Pulmonary artery endothelial cell (primary cell): Measurements from ENCODE around the gene ZG16. TPM values are rescaled to one million over a fixed set of nuclear protein-coding genes. Genes with fewer than 3 reads are reported as not detected.
"Not testable (repeated sequence)": the region's sequence is repeated elsewhere in the genome, so short reads cannot be mapped to it uniquely, and the experiment has no call there.

Experiments used
- DNase-seq: peaks from one replicate; pipeline ENCODE4 v3.0.0-alpha.2; 2011; ENCODE audit warnings: low read depth, low spot score
- total RNA-seq: library from RNA; depleted of rRNA; stranded (reverse); fragments of >200 nt; gene quantifications from 2 replicates; pipeline ENCODE4 v1.2.3, GENCODE V29; 2014

The ZG16 gene
- total RNA-seq, 1 donor from 2014 or later: not detected

DNA sequence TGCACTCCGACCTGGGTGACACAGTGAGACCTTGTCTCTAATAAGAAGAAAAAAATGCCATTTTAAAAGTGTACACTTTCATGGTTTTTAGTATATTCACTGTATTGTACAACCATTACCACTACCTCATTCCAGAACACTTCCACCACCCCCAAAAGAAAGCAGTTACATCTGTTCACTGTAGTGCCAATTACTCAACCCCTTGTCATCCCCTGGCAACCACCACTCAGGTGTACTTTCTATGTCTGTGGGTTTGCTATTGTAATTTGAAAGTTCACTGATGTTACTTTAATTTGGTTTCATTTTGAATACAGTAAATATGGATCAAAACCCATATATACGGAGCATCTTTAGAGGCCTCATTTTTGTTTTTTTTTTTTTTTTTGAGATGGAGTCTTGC lies 6.1 kb downstream of the ZG16 start:
- DNase-seq: no peak

DNA sequence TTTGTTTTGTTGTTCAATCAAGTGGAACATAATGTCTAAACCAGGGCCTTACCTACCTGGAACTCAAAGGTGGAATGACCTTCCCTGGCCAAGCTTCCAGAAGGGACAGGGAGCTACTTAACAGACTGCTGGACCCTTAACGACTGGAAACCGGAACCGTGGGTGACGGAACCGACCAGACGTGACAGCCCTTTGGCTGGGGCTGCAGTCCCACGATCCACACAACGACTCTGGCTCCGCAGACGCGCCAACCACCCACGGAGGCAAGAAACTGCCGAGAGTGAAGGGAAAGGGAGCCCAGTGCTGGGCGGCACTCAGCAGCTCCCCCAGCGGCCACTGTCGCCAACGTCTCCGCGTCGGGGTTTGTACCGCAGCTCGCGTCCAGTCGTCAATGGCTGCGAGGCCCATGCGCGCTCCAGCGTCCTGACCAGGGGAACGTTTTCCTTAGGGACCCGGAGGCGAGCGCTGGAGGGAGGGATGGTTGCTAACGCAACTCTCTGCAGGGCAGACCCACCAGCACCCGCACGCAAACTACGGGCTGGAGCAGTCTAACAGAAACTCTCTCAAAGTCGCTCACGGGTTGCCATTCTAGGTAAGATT lies 6.9 kb downstream of the ZG16 start:
- DNase-seq: no peak

DNA sequence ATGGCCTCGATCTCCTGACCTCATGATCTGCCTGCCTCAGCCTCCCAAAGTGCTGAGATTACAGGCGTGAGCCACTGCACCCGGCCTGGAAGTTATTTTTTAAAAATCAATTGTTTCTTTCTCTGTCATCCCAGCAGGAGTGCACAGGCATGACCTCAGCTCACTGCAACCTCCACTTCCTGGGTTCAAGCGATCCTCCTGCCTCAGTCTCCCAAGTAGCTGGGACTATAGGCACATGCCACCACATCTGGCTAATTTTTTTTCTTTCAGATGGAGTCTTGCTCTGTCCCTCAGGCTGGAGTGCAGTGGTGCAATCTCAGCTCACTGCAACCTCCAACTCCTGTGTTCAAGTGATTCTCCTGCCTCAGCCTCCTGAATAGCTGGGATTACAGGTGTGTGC lies 9.1 kb downstream of the ZG16 start:
- not testable (repeated sequence) for DNase-seq

DNA sequence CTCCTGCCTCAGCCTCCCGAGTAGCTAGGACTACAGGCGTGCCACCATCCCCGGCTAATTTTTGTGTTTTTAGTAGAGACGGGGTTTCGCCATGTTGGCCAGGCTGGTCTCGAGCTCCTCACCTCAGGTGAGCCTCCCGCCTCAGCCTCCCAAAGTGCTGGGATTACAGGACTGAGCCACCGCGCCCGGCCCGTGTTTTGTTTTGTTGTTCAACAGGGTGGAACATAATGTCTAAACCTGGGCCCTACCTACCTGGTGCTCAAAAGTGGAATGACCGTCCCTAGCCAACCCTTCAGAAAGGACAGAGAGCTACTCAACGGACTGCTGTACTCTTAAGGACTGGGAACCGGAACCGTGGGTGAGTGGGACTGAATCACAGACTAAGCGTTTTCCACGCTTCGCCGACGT lies 11.7 kb downstream of the ZG16 start:
- no peak for DNase-seq

DNA sequence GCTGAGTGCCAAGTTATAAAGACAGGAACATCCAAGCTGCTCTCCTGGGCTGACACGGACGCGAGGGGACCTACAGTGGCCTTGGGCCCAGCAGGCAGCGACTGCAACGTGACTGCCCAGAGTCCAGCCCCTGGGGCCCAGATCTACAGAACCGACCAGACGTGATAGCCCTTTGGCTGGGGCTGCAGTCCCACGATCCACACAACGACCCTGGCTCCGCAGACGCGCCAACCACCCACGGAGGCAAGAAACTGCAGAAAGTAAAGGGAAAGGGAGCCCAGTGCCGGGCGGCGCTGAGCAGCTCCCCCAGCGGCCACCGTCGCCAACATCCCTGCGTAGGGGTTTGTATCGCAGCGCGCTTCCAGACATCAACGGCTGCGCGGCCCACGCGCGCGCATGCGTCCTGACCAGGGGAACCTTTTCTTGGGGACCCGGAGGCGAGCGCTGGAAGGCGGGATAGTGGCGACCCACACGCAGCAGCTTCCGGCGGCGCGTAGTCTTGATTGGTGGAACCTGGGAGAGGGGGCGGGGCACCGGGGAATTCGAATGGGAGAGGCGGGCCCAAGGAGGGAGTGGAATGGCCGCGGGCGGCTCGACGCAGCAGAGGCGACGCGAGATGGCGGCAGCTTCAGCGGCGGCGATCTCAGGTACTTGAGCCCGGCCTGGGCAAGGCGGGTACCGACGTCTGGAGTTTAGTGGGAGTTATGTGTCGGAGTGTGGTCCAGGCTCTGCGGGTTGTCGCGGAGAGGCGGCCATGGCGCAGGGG lies 12.3 kb downstream of the ZG16 start, which contains the start of gene KIF22:
KIF22 (plus strand) TSS at position 569 of the 766 bp plus-strand sequence; CDS start at position 578, 9 bp downstream.
- DNase-seq: peak; percentile 94

DNA sequence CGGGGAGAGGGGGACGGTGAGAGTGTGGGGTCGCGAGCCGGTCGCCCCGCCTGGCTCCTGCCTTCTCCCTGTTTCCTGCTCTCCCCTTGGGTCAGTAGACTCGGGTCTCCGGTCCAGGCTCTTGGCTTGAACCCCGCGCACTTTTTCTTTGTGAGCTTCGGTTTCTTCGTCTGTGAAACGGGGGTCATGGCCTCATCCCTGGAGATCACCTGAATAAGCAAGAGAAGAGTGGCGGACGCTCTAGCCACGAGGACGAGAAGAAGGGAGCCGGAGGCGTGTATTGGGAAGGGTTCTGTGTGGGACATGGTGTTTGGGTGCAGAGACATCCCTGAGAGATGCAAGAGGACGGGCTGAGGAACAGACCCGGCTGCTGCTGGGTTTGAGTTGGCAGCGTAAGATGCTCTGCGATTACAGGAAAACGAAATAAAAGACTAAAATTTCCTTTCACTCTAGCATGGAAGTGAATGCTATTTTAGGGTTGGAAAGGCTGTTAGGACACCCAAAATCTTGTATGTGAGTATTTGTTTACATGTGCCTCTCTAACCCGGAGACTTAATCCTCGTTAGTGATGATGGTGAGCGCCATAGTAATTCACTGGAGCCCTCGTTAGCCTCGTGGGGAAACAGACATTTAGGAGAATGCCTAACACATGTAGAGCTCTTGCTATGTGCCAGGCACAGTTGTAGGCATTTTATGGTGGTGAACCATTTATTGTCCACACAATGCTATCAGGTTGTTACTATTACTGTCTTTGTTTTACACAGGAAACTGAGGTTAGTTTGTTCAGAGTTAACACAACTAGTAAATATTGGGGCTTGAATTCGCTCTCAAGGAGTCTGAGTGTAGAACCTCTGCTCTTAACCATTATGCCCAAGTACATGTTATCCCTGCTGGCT lies 13.1 kb downstream of the ZG16 start:
- no peak for DNase-seq

DNA sequence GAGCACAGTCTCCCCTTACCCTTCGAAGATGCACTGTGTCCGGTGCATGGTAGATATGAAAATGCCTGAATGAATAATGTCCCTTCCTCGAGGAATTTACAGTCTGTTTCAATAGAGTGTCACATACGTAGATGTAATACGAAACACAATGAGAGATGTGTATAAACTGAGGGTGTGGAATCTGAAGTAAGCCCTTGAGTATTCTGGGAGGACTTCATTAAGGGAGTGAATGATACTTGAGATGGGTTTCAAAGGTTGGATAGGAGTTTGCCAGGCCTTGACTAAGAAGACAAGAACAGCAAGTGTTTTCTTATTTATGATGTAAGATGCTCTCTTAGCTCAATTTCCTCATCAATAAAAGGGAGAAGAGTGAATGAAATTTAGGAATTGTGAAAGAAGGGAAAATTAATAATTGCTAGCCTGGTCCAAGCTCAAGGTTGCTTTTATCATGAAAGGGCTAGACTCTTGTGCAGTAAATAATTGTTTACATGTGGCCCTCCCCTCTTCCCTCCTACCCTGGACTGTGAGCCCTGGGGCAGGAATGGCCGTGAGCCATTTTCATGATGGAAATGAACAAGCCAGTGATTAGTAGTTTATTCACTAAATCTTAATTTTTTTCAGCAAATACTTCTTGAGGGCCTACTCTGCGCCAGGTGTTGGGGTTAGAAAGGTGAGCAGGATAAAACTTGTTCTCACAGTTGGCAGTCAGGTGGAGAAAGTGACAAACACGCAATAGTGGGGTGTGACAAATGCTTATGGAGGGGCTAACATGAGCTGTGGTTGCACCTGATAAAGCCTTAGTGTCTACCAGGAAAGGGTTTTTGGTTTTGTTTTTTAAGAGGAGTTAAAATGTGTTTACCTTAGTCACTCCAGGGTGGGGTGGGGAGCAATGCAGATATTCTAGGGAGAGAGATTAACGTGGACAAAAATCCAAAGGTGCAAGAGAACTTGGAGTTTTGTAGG lies 14.1 kb downstream of the ZG16 start:
- DNase-seq: no peak

DNA sequence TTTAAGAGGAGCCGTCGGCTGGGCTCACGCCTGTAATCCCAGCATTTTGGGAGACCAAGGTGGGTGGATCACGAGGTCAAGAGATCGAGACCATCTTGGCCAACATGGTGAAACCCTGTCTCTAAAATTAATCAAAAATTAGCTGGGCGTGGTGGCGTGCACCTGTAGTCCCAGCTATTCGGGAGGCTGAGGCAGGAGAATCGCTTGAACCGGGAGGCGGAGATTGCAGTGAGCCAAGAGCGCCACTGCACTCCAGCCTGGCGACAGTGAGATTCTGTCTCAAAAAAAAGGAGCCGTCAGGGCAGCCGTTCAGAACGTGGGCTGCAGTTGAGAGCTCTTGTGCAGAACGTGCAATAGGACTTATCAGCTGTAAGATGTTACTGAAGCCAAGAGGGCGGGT lies 15.1 kb downstream of the ZG16 start:
- DNase-seq: not testable (repeated sequence)

DNA sequence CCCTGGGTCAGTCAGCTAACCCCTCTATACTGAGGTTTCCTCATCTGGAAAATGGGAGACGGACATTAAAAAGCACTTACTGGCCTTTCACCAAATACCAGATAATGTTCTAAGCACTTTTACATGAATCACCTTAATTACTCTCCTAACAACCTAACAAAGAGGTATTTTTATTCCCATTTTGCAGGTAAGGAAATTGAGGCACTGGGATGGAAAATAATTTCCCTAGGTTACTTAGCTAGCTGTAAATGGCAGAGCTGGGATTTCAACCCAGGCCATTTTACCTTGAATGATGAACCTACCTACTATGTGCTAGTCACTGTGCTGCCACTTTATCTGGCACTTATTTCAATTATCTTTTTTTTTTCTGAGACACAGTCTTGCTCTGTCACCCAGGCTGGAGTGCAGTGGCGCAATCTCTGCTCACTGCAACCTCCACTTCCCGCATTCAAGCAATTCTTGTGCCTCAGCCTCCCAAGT lies 16.2 kb downstream of the ZG16 start:
- DNase-seq: no peak

DNA sequence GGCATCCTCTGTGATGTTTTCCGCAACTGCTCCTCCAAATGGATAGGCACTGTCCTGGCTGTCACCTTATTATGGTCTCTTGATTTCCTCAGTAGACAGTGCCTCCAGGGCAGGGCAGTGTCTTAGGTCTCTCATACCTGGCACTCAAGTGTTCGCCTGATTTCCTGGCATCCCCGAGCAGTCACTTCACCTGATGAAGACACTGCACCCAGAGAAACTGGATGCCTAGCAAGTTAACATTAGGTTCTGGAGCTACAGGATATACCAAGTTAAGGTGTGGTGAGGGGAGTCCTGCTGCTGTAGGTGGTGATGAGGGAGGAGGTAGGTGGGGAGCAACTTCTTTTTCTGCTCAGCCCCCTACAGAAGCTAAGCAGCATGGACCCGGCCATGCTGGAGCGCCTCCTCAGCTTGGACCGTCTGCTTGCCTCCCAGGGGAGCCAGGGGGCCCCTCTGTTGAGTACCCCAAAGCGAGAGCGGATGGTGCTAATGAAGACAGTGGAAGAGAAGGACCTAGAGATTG lies 24.4 kb downstream of the ZG16 start:
- no peak for DNase-seq

DNA sequence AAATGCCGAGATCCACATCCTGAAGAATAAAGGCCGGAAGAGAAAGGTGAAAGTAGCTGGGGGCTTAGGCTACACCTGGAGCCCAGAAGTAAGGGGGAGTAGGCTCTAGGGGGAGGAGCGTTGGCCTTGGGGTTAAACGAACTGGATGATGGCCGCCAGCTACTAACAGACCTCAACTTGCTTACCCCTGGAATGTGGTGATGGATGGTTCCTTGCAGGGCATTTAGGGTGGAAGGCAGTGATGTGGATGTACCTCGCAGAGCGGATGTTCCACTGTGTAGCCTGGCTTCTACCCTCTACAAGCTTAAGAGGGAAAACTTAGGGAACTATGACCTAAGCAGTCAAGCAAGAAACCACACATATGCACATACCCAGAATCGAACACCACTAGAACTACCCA lies 26.0 kb downstream of the ZG16 start:
- no peak for DNase-seq

DNA sequence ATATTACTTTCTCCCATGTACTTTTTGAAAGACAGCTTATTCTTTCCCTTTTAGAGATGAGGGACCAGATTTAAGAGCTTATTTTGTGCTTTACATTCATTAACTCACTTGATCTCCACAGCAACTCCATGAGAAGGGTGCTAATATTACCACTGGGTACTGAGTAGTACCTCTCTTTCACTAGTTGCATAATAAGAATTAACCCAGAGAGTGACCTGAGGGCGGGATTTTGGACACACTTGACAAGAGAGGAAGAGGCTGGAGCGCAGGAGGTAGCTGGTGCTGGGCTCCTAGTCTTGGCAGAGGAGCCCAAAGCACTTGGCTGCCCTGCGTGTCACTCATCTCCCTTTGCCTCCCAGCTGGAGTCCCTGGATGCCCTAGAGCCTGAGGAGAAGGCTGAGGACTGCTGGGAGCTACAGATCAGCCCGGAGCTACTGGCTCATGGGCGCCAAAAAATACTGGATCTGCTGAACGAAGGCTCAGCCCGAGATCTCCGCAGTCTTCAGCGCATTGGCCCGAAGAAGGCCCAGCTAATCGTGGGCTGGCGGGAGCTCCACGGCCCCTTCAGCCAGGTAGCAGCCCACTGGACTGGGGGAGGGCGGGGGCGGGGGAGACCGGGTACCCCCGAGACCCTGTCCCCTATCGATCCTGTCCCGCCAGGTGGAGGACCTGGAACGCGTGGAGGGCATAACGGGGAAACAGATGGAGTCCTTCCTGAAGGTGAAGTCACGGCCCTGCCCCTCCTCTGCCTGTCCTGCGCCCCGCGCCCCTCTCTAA lies 26.6 kb downstream of the ZG16 start:
- no peak for DNase-seq

DNA sequence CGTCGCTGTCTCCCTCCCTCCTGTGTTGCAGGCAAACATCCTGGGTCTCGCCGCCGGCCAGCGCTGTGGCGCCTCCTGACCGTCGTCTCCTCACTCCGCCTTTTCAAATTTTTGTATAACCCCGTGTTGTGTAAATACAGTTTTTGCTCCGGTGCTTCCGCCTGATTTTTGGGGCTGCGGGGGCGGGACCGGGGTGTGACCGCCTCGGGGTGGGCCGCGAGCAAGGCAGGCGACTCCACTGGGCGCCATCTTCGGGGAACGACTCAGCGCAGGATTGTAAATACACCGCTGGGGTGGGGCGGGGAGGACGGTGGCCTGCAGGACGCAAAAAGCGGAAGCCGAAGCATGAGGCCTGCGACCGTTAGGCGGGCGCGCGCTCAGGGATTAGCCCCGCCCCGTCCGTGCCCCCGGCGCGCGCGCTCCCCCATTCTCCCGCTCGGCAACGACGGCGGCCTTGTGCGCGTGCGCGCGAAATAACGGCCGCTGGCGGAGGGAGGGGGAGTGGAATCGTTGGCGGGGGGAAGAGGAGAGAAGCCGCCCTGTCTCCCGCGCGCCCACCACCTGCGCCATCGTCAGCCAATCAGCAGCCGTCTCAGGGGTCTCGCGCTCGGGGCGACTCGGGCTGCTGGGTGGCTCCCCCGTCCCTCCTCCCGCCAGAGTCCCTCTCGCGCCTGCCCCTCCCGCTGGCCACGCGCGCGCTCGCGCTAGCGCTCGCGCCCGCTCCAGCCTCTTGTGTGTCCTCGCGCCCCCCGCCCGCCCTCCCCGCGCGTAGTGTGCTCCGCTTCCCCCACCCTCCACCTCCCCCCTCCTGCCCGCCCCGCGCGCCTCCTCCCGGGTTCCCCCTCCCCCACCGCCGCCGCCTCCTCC lies 27.4 kb downstream of the ZG16 start:
- DNase-seq: peak; percentile 88

DNA sequence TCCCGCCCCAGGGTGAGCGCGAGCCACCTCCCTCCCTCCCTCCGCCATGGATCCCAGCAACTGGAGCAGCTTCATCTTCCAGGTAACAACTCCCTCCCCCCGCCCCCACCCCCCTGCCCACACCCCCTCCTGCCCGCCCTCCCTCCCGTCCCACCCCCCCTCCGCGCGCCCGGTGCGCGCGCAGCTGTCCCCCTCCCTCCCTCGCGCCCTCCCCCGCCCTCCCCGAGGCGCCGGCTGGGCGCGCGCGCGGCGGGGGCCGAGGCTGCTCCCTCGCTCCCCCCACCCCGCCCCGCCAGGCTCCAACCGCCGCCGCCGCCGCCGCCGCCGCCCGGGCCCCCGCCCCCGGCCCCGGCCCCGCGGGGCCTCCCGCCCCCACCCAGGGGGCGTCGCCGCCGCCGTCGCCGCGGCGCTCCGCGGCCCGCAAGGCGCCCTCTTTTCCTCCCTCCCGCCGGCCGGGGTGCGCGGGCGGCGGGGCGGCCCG lies 28.1 kb downstream of the ZG16 start, which contains the start of gene MAZ:
MAZ (plus strand) TSS at position 431 of the 481 bp plus-strand sequence. CDS start 173 bp downstream, outside the sequence.
- DNase-seq: no peak

DNA sequence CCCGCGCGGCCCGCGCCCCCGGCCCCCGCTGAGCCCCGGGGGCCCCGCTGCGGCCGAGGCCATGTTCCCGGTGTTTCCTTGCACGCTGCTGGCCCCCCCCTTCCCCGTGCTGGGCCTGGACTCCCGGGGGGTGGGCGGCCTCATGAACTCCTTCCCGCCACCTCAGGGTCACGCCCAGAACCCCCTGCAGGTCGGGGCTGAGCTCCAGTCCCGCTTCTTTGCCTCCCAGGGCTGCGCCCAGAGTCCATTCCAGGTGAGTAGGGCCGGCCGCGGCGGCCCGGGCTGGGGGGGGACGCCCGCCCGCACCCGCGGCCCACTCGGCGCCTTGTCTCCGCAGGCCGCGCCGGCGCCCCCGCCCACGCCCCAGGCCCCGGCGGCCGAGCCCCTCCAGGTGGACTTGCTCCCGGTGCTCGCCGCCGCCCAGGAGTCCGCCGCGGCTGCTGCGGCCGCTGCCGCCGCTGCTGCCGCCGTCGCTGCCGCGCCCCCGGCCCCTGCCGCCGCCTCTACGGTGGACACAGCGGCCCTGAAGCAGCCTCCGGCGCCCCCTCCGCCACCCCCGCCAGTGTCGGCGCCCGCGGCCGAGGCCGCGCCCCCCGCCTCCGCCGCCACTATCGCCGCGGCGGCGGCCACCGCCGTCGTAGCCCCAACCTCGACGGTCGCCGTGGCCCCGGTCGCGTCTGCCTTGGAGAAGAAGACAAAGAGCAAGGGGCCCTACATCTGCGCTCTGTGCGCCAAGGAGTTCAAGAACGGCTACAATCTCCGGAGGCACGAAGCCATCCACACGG lies 28.8 kb downstream of the ZG16 start:
- DNase-seq: no peak

DNA sequence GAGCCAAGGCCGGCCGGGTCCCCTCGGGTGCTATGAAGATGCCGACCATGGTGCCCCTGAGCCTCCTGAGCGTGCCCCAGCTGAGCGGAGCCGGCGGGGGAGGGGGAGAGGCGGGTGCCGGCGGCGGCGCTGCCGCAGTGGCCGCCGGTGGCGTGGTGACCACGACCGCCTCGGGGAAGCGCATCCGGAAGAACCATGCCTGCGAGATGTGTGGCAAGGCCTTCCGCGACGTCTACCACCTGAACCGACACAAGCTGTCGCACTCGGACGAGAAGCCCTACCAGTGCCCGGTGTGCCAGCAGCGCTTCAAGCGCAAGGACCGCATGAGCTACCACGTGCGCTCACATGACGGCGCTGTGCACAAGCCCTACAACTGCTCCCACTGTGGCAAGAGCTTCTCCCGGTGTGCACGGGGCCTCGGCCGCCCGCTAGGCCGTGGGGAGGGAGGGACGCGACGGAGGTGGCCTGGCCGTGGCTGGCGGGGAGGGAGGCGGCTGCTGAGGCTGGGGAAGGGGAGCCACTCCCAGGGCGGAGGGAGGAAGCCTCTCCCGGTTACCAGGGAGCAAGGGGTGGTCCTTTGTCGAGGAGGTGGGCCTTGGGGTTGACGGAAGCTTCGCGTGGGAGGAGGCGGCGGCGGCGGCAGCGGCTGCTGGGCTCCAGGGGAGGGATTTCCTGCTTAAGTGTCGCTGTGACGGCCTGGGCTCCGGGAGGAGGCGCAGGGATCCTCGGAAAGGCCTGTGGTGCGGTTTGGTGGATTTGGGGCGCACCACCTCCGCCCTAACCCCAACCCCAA lies 29.6 kb downstream of the ZG16 start:
- DNase-seq: peak; percentile 71
